ENCODE data around the gene GALNT18. TPM values are rescaled to one million over a fixed set of nuclear protein-coding genes. Genes with fewer than 3 reads are reported as not detected.

The GALNT18 gene
- total RNA-seq, 1 donor from 2014 or later: 22.9 TPM

DNA sequence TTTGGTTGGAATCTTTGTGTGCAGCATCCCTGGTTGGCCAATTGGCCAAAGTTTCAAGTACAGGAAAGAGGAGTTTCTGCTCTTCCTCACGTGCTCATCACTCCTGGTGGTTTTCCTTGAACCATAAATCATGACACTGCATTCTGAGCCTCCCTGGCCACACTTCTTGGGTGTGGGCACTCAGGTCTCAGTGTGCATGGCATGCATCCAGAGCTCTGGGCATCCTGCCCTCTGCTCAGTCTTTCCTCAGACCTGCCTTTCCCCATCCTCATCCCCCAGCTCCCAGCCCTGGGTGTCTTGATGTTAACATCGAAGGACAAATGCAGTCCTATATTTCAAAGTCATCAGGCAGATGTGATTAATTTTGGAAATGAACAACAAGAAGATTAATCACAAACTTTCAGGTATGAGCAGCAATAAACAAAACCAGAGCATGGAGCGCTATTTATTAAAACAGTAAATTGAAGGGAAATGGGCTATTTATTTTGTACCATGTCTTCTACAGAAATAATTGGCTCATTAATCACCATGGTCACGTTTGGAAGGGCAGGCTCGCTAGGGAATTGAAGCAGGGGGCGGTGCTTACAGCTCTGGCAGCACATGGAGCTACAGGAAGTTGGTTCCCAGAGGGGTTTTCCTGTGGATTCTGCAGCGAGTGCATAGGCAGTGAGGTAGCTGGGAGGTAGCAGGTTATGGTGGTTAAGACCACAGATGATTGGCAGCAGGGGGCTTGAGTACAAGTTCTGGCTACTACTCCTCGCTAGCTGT, 358.4 kb downstream of the GALNT18 start:
- ATAC-seq: no peak
- DNase-seq (ENCODE audit: missing footprints): no peak
- intact Hi-C loops (cut with DNase I): loop anchor here (10.0 kb wide), 1 partner anchor 109 kb away; no protein-coding TSS in a partner anchor

DNA sequence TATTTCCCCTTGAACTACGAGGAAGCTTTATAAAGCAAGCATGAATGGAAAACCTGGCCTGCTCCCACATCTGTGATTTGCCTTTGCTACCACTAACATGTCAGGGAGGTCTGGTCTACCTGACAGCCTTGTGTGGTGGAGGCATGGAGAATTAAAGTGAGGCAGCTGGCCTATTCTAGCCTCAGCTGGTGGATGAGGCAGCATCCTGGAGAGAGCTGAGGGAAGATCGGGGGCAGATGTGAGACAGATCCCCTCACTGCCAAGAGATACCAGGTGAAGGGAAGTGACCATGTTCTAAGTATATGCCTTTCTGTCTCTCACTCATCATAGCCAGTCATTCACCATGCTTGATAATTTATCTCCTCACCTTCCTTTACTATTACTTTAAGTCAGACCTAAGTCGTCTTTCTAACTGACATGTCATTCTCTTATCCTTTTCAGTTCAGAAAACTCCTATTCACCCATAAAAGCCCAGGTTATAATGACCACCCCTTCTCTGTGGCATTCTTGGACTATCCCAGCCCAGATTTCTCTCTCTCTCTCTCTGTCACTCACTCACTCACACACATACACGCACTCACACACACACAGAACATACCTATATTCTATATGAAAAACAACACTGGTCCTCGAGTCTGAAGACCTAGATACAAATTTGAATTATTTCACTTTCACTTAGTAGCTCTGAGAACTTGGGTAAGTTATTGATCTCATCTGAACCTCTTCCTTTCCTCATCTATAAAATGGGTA, 359.5 kb downstream of the GALNT18 start:
- no peak for ATAC-seq
- intact Hi-C loops (cut with DNase I): loop anchor here (10.0 kb wide), 1 partner anchor 108 kb away; no protein-coding TSS in a partner anchor
- no peak for DNase-seq (ENCODE audit: missing footprints)

DNA sequence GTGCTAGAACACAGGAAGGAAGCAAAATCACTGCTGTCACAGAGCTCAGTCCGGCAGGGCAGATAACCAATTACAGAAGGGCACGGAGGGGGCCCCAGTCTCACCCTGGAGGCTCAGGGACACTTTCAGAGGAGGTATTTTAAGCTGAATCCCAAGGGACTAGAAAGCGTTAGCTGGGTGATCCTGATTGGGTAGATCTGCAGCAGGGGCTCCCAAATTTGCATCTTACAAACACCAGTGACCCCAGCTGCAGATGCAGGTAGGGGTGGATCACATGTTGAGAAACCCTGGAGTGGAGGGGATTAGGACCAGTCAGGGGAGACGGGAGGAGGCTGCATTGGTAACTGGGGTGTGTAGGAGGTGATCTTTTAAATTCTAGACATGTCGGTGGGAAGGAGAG, 360.2 kb downstream of the GALNT18 start:
- intact Hi-C loops (cut with DNase I): loop anchor here (10.0 kb wide), 1 partner anchor 107 kb away; no protein-coding TSS in a partner anchor
- ATAC-seq: no peak
- DNase-seq (ENCODE audit: missing footprints): no peak

DNA sequence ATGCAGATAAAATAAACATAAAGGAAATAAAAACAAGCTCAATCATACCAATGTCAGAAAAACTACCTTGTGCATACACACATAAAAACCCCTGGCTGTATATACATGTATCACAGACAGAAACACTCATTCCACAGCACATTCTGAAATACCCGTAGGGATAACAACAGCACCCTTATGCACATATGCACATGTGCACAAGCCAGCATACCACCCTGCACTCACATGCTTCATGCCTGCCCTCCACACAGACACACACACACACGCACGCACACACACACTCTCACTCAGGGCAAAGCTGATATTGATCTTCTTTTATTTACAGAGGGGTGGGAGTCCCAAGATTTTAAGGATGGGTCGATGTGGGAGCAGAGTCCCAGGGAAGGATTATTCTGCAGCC, 360.9 kb downstream of the GALNT18 start:
- ATAC-seq: no peak
- no peak for DNase-seq (ENCODE audit: missing footprints)

DNA sequence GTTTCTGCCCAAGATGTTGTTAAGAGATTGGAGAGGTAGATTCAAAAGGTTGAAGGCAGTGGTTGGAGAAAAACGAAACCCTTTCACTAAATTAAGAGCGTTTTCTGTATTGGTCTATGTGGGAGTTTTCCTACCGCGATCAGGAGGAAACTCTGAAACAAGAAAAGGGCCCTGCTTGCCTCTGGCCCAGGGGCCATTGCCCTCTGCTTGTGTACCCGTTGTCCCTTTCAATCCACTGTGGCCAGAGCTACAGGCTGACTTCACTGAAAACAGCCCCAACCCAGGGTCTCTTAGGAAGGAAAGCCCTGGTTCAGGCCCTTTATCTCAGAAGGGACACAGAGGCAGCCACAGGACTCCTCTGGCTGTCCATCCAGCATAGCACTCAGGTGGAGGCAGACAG, 367.8 kb downstream of the GALNT18 start:
- ATAC-seq (no peak), DNase-seq (ENCODE audit: missing footprints) (no peak)
- intact Hi-C loops (cut with DNase I): no loop called here

More for the DNA sequence above, 360.9 kb downstream of the GALNT18 start:
- intact Hi-C loops (cut with DNase I): loop anchor here (10.0 kb wide), 1 partner anchor 106 kb away; no protein-coding TSS in a partner anchor

DNA sequence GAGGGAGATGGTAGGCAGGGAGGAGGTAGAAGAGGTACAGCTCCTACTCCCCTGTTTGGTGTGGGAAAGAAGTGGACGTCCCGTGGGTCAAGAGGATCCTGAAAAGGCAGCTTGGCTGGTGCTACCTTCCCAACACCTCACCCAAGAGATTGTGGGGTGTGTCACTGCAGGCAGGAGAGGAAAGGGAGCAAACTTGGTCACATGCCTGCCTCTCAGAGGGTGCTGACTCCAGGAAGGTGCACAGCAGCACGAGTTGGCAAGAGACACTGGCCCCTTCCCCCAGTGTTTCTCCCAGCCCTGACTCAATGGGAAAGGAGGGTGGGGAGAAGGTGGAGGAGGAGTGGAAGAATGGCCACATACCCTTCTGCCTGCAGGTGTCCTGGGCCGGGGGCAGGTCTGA, 368.3 kb downstream of the GALNT18 start:
- intact Hi-C loops (cut with DNase I): no loop called here
- no peak for DNase-seq (ENCODE audit: missing footprints)

DNA sequence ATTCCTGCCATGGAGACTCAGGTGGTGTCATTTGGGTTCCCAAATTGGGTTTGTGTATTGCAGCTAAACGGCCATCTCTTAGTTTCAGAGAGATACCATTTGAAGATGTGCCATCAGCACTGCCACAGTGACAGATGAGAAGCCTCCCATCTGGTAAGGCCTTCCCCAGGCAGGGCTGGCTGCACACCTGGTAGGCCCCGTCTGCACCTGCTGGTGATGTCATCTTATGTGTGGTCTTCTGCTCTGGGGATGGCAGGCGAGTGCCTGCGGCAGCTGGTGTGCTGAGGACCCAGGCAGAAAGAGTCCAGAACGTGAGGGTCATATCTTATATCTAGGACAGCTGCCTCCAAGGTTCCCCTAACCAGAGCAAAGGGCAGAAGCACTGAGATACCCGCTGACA, 369.4 kb downstream of the GALNT18 start:
- DNase-seq (ENCODE audit: missing footprints): no peak
- no peak for ATAC-seq
- intact Hi-C loops (cut with DNase I): no loop called here

More for the DNA sequence above, 368.3 kb downstream of the GALNT18 start:
- no peak for ATAC-seq

DNA sequence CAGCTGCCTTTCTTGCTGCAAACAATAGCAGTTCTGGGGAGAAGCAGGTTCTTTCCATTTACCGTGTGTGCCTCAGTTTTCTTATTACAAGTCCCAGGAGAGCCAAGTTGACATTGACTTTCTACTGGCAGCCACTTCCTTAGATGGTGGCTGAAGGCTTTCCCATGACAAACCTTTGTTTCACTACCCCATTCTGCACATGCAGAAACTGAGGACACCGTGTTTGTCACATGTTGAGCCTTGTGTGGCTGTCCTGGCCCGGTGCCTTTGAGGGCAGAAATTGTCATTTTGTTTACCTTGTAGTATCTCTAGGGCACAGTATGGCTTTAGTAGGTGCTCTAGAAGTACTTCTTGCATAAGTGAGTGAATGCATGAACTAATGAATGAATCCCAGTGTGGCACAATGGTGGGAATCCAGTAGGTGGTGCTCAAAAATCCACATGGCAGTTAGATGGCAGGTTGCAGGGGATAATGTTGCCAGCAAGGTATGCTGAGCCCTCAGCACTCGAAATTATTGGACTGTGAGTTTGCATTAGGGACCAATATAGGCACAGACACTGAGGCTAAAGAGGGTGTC, 370.3 kb downstream of the GALNT18 start:
- DNase-seq (ENCODE audit: missing footprints) (no peak), ATAC-seq (no peak)
- intact Hi-C loops (cut with DNase I): no loop called here

DNA sequence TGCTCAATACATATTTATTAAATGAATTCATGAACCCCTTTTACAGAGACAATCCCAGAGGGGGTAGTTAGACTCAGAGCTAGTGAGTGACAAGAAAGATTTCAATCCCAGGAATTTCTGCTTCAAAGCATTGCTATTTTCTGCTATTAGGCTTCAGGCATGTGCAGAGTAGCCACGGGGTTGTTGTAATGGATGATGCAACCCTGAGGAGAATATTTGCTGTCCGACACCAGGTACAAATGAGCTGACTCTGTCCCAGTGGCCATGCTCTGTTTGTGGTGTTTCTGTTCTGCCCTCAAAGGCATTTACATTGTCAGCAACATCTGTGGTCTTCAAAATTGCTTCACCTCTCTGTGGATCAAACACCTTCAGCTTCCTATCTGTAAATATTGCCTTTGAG, 371.3 kb downstream of the GALNT18 start:
- intact Hi-C loops (cut with DNase I): no loop called here
- no peak for DNase-seq (ENCODE audit: missing footprints)
- no peak for ATAC-seq

DNA sequence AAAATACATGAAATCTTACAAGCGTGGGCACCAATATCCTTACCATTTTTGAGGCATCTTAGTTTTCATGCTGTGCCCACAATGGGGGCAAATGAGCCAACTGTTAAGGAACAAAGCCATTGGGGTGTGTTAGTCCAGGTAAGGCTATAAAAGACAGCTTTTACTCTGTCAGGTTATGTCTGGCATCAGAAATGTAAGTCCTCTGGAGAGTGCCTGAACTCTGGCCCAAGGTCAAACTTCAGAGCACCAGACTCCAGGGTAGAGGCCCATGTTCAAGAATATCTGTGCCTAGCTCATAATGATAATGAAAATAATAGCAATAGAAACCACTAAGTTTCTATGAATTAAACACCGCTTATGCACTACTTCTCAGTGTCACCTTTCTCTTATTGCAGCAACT, 374.2 kb downstream of the GALNT18 start:
- ATAC-seq (no peak), DNase-seq (ENCODE audit: missing footprints) (no peak)
- intact Hi-C loops (cut with DNase I): no loop called here

DNA sequence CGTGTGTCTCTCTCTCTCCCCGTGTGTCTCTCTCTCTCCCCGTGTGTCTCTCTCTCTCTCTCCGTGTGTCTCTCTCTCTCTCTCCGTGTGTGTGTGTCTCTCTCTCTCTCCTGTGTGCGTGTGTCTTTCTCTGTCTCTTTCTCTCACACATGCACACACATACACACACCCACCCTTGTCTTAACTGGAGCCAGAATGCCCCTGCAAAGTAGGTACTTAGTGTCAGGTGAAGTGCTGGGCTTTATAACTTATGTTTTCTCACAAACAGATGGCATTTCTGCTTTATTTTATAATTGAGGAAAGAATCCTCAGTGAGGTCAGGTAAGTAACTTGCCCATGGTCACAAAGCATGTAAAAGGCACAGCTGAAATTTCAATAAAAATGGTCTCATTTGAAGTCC, 374.7 kb downstream of the GALNT18 start:
- DNase-seq (ENCODE audit: missing footprints): no peak
- intact Hi-C loops (cut with DNase I): no loop called here
- no peak for ATAC-seq

DNA sequence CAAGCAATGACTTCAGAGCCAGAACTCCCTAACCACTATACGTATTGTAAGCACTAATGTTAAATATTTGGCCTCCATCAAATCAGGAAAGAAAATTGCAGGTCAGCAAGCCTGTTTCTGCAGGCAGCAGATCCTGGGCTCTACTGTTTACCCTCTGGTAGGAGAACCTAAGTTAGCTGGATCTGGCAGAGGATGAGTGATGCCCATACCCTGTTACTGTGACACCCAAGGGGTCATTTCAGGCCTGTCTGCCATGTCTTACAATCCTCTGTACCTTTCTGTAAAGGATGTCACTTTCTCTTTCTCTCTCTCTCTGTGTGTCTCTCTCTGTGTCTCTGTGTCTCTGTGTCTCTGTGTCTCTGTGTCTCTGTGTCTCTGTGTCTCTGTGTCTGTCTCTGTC, 375.6 kb downstream of the GALNT18 start:
- DNase-seq (ENCODE audit: missing footprints) (no peak), ATAC-seq (no peak)
- intact Hi-C loops (cut with DNase I): no loop called here

DNA sequence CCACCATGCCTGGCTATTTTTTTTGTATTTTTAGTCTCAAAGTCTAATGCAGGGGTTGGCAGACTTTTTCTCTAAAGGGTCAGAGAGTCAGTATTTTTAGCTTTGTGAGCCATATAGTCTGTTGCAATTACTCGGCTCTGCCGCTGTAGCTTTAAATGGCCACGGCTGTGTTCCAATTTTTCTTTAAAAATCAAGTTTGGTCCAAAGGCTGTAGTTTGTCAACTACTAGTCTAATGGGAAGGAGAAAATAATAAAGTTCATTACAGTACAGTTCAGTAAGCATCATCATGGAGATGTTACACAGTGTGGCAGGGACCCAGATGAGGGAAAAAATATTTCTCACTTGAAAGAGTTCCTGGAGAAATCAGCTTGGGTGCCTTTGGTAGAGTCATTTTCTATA, 376.4 kb downstream of the GALNT18 start:
- intact Hi-C loops (cut with DNase I): no loop called here
- ATAC-seq (no peak), DNase-seq (ENCODE audit: missing footprints) (no peak)

DNA sequence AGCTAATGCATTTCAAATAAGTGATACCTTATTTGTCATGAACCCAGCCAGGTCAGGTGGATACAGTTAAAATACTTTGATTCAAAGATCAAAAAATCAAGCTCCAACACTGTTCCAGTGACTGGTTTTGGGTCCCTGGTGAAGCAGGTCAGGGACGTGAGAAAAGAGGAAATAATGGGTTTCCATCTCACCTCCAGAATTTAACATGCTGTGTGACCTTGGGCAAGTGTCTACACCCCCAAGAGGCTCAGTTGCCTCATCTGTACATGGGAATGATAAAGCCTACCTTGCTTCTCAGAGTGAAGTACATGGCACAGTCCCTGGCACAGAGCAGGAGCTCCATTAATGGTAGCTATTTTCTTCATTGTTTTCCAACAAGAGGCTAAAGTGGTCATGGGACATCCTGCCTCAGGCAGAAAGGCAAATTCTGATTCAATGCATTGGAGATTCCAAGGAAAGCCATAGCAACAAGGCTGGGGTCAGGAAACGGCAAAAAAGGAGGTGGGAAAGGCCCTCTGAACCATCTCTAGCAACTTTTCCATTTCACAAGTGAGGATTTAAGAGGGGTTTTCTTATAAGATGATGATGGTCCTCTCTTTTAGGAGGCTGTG, 377.2 kb downstream of the GALNT18 start:
- intact Hi-C loops (cut with DNase I): no loop called here
- ATAC-seq (no peak), DNase-seq (ENCODE audit: missing footprints) (no peak)

DNA sequence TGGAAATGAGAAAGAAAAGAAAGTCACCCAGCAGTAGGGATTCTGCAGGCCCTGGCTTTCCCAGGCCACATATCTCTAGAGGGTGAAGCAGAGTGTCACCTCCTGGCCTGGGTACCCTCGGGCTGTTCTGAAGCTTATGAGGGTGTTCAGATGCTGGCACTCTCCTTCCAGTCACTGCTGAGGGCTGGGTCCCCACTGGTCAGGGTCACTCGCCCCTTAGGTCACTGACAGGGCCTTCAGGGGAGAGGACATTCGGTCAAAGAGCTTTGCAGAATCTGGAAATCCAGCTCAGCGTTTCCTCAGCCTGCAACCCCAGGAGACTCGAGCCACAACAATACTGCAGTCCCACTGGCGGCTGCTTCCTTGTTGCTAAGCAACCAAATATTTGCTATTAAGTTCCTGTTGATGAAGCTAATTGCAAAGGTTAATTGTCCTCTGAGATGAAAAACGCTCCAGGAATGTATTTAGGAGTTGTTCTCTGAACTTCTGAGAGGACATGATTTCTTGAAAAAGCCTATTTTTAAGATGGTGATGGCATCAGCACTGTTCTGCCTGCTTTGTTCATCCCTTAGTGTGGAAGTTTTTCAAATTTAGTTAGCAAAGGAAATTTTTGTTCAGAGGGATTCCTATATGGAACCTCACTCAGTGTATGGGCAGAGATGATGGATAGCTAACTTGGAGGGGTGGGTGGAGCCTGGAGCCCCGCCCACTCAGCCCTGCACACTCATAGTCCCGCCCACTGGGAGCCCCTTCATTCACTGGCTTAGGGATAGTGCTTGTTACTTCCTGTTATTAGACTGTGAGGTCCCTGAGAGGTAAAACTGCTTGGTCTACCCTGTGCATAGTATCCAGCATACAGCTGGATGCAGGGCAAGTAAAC, 378.0 kb downstream of the GALNT18 start:
- intact Hi-C loops (cut with DNase I): no loop called here
- ATAC-seq (peak; percentile 66), DNase-seq (ENCODE audit: missing footprints) (peak; percentile 73)

DNA sequence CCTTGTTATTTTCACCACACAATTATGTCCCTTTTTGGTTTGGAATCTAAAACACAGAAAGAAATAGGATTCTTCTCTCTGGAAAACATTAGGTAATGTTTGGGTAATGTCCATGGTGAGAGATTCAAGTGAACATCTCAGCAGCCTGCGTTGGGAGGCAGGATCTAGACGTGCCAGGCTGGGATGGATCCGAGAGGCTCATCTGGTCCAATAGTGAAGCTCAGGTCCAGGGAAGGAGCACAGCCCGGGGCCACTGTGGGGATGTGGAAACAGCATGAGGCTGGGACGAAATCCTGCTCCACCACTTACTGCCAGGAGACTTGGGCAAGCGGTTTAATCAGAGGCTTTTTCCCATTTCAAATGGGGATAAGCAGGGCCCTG, 378.6 kb downstream of the GALNT18 start:
- ATAC-seq (peak; percentile 77), DNase-seq (ENCODE audit: missing footprints) (no peak)
- intact Hi-C loops (cut with DNase I): no loop called here

DNA sequence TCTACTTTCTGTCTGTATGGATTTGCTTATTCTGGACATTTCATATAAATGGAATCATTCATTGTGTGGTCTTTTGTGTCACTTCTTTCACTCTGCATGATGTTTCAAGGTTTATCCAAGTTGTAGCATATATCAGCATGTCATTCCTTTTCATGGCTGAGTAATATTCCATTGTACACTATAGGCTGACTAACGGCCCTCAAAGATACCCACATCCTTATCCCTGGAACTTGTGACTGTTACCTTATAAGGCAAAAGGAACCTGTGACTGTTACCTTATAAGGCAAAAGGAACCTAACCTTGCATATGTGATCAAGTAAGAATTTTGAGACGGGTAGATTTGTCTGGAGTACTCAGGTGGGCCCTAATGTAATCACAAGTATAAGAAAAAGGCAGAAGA, 380.5 kb downstream of the GALNT18 start:
- intact Hi-C loops (cut with DNase I): no loop called here
- ATAC-seq (no peak), DNase-seq (ENCODE audit: missing footprints) (no peak)

DNA sequence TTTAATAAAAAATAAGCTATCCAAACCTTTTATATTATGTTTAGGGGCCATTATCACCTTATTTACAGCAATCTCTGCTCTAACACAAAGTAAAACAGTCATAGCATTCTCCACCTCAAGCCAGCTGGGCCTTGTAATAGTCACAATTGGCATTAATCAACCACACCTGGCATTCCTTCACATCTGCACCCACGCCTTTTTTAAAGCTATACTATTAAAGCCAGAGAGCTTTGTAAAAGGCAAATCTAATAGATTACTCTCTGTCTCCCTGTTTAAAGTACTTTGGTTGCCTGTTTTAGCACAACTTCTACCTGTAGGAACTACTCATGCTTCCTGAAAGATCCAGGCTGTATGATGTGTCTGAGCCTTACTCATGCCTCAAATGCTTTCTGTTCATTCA, 381.8 kb downstream of the GALNT18 start:
- ATAC-seq (no peak), DNase-seq (ENCODE audit: missing footprints) (no peak)
- intact Hi-C loops (cut with DNase I): no loop called here

Measured in Right ventricle myocardium inferior (tissue), 1 donor.